Measurements from ENCODE around the gene CLASP2.
"Not testable (repeated sequence)": the region's sequence is repeated elsewhere in the genome, so short reads cannot be mapped to it uniquely, and the experiment has no call there.

The CLASP2 gene

GRCh38 chr3:33717866-33718594 lies at the start of gene CLASP2:
CLASP2 (minus strand) TSS chr3:33718254; CDS start chr3:33718002, 252 bp downstream.
- DNase-seq (ENCODE audit: low read depth) = peak; percentile 74

DNA sequence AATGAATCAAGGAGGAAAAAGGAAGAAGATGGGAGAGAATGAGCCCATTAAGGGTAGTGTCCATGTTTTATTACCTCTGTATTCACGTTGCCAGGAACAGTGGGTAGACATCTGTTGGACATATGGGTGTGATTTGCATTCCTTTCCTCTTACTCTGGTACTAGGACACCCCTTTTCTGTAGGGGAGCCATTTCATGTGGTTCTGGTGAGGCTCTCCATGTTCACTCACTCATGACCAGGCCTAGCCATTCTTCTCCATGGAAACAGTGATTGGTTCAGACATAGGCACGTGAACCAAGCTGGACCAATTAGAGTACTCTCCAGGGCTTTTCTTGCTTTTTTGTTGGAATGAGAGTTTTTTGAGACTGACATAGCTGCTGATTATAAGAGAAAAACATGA lies 40.8 kb upstream of the CLASP2 start:
- DNase-seq (ENCODE audit: low read depth) = no peak

DNA sequence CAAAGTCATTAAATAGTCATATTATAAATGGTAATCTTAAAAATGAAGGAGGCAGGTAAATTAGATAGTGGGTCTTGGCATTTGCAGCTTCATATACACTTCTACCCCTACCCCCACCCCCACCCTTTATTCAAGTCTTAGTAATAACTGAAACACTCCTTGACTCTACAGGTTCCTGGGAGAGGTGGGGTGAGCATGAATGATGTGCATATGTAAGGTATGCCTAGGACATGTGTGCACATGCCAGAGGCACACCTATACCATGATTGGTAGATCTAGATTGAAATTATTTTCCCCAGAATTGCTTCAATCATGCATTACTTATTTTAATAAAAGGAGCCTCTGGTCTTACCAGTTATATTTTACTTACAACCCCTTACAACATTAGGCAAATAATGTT lies 40.2 kb upstream of the CLASP2 start:
- no peak for DNase-seq (ENCODE audit: low read depth)

DNA sequence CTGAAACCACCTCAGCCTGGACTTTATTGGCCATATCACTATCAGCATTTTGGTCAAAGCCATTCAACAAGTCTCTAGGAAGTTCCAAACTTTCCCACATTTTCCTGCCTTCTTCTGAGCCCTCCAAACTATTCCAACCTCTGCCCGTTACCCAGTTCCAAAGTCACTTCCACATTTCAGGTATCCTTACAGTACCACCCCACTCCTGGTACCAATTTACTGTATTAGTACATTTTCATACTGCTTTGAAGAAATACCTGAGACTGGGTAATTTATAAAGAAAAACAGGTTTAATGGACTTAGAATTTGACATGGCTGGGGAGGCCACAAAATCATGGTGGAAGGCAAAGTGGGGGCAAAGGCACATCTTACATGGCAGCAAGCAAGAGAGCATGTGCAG lies 36.3 kb upstream of the CLASP2 start:
- not testable (repeated sequence) for DNase-seq (ENCODE audit: low read depth)

GRCh38 chr3:33751336-33751735 lies 33.3 kb upstream of the CLASP2 start:
- DNase-seq (ENCODE audit: low read depth) = no peak

DNA sequence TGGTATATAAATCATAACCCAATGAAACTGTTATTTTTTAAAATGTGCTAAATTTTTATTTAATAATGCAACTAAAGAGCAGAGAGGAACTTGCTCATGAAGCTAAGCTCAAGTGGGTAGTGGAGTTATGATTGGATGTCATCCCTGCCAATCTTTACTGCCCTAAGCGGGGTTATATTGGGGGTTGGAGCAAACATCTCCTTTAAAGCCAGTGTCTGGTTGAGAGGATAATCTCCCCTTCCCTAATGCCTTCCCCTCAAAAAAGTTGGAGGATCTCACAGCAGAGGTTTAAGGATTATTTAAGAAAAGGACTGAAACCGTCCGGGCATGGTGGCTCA lies 32.1 kb upstream of the CLASP2 start:
- no peak for DNase-seq (ENCODE audit: low read depth)

DNA sequence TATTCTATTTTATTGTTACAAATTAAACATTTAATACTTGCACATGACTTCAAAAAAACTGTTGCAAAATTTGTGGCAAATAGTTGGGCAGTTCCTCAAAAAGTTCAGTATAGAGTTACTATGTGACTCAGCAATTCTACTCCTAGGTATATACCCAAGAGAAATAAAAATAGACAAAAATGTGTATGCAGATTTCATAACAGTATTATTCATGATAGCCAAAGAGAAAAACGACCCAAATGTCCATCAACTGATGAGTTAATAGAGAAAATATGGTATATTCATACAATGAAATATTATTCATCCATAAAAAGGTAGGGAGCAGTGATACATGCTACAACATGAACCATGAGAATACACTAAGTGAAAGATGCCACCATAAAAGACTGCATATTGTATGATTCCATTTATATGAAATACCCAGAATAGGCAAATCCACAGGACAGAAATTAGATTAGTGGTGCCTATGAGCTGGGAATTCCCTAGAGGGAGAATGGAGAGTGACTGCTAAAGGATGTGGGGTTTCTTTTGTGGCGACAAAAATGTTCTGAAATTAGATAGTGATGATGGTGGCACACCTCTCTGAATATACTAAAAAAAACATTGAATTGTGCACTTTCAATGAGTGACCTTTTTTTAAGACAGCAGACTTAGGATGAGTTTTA lies 31.6 kb upstream of the CLASP2 start:
- DNase-seq (ENCODE audit: low read depth) = no peak

GRCh38 chr3:33746416-33747116 lies 28.5 kb upstream of the CLASP2 start:
- DNase-seq (ENCODE audit: low read depth) = no peak

- DNase-seq (ENCODE audit: low read depth) = no peak
Observed at GRCh38 chr3:33737146-33737545, 19.1 kb upstream of the CLASP2 start.

DNA sequence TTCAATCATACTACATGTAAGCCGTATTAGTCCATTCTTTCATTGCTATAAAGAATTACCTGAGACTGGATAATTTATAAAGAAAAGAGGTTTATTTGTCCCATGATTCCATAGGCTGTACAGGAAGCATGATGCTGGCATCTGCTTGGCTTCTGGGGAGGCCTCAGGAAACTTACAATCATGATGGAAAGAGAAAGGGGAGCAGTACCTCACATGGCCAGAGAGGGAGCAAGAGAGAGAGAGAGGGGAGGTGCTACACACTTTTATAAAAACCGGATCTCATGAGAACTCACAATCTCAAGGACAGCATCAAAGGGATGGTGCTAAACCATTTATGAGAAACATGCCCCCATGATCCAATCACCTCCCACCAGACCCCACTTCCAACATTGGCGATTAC lies 14.3 kb upstream of the CLASP2 start:
- no peak for DNase-seq (ENCODE audit: low read depth)

DNA sequence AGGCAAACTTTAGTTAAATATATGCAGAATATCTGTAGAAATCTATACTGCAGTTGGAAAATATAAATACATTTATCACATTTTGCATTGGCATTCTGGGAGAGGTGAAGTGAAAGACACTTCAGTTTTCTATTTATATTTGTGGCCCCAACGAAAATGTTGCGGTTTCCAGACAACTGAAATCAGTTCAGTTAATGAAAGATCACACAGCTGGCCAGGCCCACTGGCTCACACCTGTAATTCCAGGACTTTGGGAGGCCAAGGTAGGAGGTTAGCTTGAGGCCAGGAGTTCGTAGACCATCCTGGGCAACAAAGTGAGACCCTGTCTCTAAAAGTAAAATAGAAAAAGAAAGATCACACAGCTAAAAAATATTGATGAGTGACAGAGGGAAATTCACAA lies 11.9 kb upstream of the CLASP2 start:
- no peak for DNase-seq (ENCODE audit: low read depth)

DNA sequence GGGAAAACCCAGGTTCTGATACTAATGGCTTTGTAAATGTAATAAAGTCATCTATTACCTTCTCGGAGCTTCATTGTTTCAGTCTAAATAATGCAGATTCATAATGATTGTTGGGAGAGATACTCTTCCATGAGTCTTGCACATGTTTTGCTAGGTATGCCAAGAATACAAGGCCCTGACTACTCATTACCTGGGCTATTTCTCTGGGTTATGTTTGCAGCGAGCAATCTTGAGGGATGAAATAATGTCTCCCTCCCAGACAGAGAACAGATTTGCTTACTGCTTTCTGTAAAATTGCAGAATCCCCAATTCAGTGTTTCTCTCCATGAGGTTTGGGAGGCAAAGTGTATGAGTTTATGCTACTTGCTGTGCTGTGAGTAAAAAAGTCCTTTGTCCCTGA lies 6.2 kb upstream of the CLASP2 start:
- no peak for DNase-seq (ENCODE audit: low read depth)

GRCh38 chr3:33722626-33723370 lies 4.7 kb upstream of the CLASP2 start:
- DNase-seq (ENCODE audit: low read depth) = no peak

GRCh38 chr3:33722191-33722590 lies 4.1 kb upstream of the CLASP2 start:
- no peak for DNase-seq (ENCODE audit: low read depth)

DNA sequence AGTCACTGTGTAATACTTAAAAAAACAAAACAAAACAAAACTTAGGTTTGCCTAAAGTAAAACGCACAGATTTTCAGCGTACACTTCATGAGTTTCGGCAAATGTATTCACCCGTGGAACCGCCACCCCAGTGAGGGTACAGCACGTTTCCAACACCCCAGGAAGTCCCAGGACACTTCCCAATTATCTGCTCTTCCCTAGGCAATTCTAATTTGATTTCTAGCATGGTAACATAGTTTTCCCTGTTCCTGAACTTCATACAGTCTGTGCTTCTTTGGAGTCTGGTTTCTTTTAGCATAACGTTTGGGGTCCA lies 497 bp upstream of the CLASP2 start:
- DNase-seq (ENCODE audit: low read depth) = no peak

DNA sequence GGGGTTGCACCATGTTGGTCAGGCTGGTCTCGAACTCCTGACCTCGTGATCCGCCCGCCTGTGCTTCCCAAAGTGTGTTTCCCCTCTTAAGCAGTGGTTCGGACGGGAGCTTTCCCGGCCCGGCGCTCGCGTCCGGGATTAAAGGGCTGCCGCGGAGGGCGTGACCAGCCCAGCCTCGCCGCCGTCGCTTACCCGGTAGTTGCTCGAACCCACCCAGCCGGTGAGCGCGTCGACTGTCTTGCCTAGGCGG lies 513 bp downstream of the CLASP2 start:
- no peak for DNase-seq (ENCODE audit: low read depth)

DNA sequence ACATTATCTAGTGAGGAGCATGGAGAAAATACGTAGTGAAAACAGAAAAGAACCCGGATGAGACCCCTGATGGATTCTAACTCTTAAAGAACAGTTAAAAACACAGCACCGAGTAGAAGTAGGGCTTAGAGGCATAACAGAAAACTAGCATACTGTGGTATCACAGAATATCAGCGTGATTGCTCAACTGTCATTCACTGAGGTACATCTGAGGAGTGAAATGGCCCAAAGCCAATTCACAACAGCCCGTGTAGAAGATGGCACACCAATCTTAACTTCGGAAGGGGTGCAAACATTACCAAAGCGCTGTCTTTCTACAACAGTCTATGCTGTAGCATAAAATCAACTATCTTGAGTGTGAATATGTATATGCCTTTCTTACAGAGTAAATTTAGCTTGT lies 1.8 kb downstream of the CLASP2 start:
- DNase-seq (ENCODE audit: low read depth) = no peak

DNA sequence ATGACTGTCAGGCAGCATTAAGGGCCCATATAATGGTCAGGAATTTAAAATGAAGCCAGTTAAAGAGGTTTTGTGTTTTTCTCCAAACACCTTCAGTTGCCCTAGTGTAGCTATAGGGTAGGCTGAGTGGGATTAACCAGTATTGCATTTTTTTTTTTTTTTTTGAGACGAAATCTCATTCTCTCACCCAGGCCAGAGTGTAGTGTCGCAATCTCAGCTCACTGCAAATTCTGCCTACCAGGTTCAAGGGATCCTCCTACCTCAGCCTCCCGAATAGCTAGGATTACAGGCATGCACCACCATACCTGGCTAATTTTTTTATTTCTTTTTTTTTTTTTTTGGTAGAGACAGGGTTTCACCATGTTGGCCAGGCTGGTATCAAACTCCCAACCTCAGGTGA lies 7.0 kb downstream of the CLASP2 start:
- DNase-seq (ENCODE audit: low read depth) = no peak

DNA sequence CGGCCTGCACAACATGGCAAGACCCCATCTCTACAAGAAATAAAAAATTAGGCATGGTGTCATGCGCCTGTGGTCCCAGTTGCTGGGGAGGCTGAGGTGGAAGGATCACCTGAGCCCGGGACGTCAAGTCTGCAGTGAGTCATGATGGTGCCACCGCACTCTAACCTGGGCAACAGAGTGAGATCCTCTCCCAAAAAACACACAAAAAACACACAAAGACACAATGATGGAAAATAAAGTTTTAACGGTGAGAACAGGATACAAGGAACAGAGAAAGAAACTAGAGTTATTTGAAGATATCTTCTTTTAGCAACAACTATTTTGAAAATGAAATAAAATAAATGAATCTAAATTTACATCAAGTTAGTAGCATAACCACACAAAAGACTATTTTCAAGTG lies 12.0 kb downstream of the CLASP2 start:
- no peak for DNase-seq (ENCODE audit: low read depth)

GRCh38 chr3:33704891-33705290 lies 13.2 kb downstream of the CLASP2 start:
- DNase-seq (ENCODE audit: low read depth) = no peak

- no peak for DNase-seq (ENCODE audit: low read depth)
Observed at GRCh38 chr3:33699275-33699674, 18.8 kb downstream of the CLASP2 start.

GRCh38 chr3:33694944-33695343 lies 23.1 kb downstream of the CLASP2 start:
- no peak for DNase-seq (ENCODE audit: low read depth)

DNA sequence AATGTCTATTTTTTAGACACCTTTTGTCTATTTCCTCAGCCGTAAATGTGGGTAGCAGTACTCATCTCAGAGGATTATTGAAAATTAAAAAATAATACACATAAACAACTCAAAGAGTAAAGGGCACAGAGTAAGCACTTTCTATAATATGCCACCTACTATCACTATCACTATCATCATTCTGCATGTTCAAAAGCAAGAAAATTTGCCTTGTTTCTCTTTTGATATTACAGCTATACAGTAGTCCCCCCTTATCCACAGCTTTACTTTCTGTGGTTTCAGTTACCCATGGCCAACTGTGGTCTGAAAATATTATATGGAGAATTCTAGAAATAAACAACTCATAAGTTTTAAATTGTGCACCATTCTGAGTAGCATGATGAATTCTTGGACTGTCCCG lies 27.7 kb downstream of the CLASP2 start:
- no peak for DNase-seq (ENCODE audit: low read depth)
